ENCODE results near the gene APLP2. TPM values are rescaled to one million over a fixed set of nuclear protein-coding genes. Genes with fewer than 3 reads are reported as not detected.
"Not testable (repeated sequence)": the region's sequence is repeated elsewhere in the genome, so short reads cannot be mapped to it uniquely, and the experiment has no call there.

Gene APLP2
- total RNA-seq (ENCODE audit: low replicate concordance) = 724 and 1,292 TPM in 2 replicates

DNA sequence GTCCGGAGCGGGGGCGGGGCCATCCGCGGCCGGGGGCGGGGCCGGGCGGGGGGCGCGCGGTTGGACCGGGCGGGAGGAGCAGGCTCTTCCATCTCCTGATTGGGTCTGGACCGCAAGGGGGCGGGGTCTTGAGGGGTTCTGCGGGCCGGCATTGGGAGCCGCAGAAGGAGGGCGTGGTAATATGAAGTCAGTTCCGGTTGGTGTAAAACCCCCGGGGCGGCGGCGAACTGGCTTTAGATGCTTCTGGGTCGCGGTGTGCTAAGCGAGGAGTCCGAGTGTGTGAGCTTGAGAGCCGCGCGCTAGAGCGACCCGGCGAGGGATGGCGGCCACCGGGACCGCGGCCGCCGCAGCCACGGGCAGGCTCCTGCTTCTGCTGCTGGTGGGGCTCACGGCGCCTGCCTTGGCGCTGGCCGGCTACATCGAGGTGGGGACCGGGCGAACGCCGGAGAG is at the start of gene APLP2:
Gene APLP2, plus strand, starts transcription at position 236 of the 450 bp plus-strand sequence. Its CDS starts 84 bp downstream, at position 320.
- DNase-seq (ENCODE audit: low read depth) = peak; percentile 98
- peak within 1 kb of the TSS; percentile 86 for H3K4me3 ChIP-seq (ENCODE audit: low read depth, low read length)
- TF ChIP-seq, protein P1, sequence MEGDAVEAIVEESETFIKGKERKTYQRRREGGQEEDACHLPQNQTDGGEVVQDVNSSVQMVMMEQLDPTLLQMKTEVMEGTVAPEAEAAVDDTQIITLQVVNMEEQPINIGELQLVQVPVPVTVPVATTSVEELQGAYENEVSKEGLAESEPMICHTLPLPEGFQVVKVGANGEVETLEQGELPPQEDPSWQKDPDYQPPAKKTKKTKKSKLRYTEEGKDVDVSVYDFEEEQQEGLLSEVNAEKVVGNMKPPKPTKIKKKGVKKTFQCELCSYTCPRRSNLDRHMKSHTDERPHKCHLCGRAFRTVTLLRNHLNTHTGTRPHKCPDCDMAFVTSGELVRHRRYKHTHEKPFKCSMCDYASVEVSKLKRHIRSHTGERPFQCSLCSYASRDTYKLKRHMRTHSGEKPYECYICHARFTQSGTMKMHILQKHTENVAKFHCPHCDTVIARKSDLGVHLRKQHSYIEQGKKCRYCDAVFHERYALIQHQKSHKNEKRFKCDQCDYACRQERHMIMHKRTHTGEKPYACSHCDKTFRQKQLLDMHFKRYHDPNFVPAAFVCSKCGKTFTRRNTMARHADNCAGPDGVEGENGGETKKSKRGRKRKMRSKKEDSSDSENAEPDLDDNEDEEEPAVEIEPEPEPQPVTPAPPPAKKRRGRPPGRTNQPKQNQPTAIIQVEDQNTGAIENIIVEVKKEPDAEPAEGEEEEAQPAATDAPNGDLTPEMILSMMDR (IDR thresholded peaks at IDR 0.05; ENCODE audit: insufficient read depth, low read length) = no peak

DNA sequence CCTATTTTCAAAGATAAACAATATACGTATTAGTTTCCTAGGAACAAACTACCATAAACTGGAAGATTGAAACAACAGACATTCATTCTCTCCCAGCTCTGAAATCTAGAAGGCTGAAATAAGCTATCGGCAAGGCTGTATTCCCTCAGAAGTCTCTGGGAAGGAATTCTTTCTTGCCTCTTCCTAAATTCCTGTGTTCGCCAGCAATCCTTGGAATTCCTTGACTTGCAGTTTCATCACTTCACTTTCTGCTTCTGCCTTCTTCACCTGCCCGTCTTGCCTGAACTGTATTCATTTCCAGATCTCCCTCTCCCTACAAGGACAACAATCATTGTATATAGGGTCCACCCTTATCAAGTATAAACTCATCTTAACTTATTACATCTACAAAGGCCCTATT is 49.4 kb upstream of the APLP2 start:
- no peak overlapping the region for H3K4me3 ChIP-seq (ENCODE audit: low read depth, low read length)
- TF ChIP-seq, protein P1 (IDR thresholded peaks at IDR 0.05; ENCODE audit: insufficient read depth, low read length) = no peak
- DNase-seq (ENCODE audit: low read depth) = peak; percentile 63

DNA sequence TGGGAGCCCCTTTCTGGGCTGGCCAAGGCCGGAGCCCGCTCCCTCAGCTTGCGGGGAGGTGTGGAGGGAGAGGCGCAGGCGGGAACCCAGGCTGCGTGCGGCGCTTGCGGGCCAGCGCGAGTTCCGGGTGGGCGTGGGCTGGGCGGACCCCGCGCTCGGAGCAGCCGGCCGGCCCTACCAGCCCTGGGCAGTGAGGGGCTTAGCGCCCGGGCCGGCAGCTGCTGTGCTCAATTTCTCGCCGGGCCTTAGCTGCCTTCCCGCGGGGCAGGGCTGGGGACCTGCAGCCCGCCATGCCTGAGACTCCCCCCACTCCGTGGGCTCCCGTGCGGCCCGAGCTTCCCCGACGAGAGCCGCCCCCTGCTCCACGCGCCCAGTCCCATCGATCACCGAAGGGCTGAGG is 48.1 kb upstream of the APLP2 start:
- not testable (repeated sequence) for H3K4me3 ChIP-seq (ENCODE audit: low read depth, low read length); DNase-seq (ENCODE audit: low read depth)

DNA sequence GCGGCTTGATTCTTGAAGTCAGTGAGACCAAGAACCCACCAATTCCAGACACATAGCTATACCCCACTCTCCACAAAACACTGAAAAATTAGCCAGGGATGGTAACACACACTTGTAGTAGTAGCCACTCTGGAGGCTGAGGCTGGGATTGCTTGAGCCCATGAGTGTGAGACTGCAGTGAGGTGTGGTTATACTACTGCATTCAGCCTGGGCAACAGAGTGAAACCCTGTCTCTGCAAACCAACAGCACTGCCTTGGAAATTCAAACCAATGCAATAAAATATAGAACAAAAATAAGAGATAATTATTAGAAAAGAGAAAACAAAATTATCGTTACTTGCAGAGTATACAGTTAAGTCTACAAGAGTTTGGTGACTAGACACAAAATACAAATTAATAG is 46.9 kb upstream of the APLP2 start:
- H3K4me3 ChIP-seq (ENCODE audit: low read depth, low read length) = no peak overlapping the region
- no peak for DNase-seq (ENCODE audit: low read depth)
- TF ChIP-seq, protein P1 (IDR thresholded peaks at IDR 0.05; ENCODE audit: insufficient read depth, low read length) = no peak

DNA sequence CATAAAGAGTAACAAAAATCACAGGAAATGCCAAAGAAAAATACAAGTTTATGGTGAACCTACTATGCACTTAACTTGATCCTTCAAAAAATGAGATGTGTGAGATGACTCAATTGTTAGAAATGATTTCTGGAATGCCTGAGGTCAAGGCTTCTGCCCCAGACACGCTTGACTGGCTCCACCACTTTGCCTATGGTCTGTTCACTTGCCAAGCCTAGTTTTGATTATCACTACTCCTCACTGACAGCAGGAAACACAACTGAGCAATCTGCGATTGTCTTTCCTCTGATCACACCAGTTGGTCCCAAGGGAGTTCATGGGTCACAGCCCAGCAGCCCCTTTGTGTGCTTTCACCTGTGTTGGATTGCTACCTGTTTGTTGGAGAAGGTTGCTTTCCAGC is 46.5 kb upstream of the APLP2 start:
- TF ChIP-seq, protein P1 (IDR thresholded peaks at IDR 0.05; ENCODE audit: insufficient read depth, low read length) = no peak
- H3K4me3 ChIP-seq (ENCODE audit: low read depth, low read length) = no peak overlapping the region
- peak; percentile 77 for DNase-seq (ENCODE audit: low read depth)

DNA sequence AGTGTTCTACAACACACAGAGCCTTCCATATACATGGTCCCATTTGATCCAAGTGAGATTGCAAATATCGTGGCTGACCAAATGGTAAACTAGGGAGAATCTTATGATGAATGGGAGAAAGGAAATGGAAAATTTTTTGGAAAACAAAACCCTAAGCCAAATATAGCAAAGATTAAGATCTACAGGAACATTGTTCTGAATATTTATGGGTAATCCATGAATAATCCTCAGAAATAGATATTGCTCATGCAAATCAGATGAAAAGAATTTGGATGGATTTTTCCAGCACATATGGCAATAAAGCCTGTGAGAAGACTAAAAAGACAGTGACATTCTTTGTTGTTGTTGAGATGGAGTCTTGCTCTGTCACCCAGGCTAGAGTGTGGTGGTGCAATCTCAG is 45.3 kb upstream of the APLP2 start:
- TF ChIP-seq, protein P1 (IDR thresholded peaks at IDR 0.05; ENCODE audit: insufficient read depth, low read length) = no peak
- no peak overlapping the region for H3K4me3 ChIP-seq (ENCODE audit: low read depth, low read length)
- peak; percentile 54 for DNase-seq (ENCODE audit: low read depth)

DNA sequence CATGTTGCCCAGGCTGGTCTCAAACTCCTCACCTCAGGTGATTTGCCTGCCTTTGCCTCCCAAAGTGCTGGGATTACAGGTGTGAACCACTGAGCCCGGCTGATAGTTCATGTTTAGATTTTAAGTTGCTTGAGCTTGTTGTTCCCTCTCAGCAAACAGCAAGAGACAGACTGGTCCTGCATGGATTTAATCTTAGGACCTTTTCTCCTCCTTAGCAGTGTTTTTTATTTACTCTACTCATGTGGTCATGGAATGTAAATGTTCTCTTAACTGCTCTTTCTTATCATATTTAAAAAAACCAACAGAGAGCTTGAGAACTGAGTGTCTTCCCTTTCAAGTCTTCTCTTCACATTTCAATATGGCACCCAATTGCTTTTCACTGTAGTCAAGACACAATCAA is 44.3 kb upstream of the APLP2 start:
- TF ChIP-seq, protein P1 (IDR thresholded peaks at IDR 0.05; ENCODE audit: insufficient read depth, low read length) = no peak
- no peak overlapping the region for H3K4me3 ChIP-seq (ENCODE audit: low read depth, low read length)
- DNase-seq (ENCODE audit: low read depth) = no peak

Data from fibroblast of the aortic adventitia (primary cell).